ENCODE measurements around the gene SKP1. TPM values are rescaled to one million over a fixed set of nuclear protein-coding genes. Genes with fewer than 3 reads are reported as not detected.

The SKP1 gene
- total and polyA plus RNA-seq, 2 donors from 2014 or later: 380 to 848 TPM

DNA sequence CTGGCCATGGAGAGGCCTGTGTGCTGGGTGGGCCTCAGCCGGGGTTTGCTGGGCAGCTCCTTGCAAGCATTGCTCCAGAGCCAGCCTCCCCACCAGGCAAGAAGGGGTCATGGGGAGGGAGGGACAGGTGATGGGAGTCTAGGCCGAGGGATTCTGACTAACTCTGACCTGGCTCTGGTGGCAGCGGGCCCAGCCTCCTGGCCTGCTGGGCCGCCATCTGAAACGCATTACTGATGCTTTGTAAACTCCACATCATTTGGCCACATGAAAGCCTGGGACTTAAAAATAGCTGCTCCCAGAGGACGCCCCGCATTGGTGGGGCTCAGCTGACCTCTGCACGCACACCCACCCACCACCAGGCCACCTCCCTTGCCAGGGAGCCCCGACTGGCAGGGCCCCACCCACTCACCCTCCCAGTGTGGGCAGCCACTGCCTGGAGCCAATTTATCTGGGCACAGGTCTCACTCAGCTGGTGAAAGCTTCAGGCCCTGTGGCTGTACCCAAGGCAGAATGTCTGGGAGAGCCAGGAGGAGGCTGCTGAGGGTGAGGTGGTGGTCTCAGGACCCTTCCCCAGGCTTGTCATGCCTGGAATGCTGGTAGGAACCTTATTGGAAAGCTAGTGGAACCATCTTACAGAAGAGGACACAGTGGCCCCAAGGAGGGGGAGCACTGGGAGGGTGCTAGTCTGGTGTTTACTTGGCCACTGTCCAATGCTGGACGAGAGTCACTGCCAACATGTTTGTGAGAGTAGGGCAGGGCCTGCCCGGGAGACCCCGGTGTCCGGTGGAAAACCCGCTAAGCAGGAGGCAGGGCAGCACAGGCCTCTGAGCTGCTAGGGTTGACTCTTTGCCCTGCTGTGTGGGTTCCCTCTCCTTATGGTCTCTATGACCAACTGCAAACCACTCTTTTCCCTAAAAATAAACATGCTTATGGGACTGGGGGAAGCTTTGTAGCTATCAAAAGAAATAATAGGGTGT, 51.4 kb downstream of the SKP1 start:
- DNase-seq: peak in 1 of 5 donors; percentile 18
- no peak for FAIRE-seq
- no peak overlapping the region for H3K4me3 ChIP-seq (ENCODE audit: low read length in 3 of 3)
- H3K27ac ChIP-seq (ENCODE audit: low read depth in 2 of 2, low read length in 2 of 2): no peak overlapping the region
- H3K9ac ChIP-seq (ENCODE audit: low read length in 3 of 3): no peak overlapping the region
- TF ChIP-seq, protein P1, sequence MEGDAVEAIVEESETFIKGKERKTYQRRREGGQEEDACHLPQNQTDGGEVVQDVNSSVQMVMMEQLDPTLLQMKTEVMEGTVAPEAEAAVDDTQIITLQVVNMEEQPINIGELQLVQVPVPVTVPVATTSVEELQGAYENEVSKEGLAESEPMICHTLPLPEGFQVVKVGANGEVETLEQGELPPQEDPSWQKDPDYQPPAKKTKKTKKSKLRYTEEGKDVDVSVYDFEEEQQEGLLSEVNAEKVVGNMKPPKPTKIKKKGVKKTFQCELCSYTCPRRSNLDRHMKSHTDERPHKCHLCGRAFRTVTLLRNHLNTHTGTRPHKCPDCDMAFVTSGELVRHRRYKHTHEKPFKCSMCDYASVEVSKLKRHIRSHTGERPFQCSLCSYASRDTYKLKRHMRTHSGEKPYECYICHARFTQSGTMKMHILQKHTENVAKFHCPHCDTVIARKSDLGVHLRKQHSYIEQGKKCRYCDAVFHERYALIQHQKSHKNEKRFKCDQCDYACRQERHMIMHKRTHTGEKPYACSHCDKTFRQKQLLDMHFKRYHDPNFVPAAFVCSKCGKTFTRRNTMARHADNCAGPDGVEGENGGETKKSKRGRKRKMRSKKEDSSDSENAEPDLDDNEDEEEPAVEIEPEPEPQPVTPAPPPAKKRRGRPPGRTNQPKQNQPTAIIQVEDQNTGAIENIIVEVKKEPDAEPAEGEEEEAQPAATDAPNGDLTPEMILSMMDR (IDR thresholded peaks at IDR 0.05; ENCODE audit: borderline replicate concordance, extremely low read depth, insufficient read depth): no peak
- H3K27me3 ChIP-seq (ENCODE audit: control insufficient read depth, insufficient read depth, low read length): no peaks in the 10 kb centered on the region
- H3K4me1 ChIP-seq (ENCODE audit: control insufficient read depth in 2 of 3, insufficient read depth in 2 of 3, low read depth in 1 of 3, low read length in 3 of 3): peaks cover 0 to 8% (median 4%) of the 10 kb centered on the region in 3 donors
- no peaks in the 10 kb centered on the region for H3K36me3 ChIP-seq (ENCODE audit: control insufficient read depth in 2 of 3, insufficient read depth in 3 of 3, low read length in 3 of 3)
- H3K9me3 ChIP-seq (ENCODE audit: control insufficient read depth in 2 of 3, insufficient read depth in 1 of 3, low read length in 3 of 3): no peaks in the 10 kb centered on the region
- intact Hi-C loops (cut with DNase I): no loop called here

DNA sequence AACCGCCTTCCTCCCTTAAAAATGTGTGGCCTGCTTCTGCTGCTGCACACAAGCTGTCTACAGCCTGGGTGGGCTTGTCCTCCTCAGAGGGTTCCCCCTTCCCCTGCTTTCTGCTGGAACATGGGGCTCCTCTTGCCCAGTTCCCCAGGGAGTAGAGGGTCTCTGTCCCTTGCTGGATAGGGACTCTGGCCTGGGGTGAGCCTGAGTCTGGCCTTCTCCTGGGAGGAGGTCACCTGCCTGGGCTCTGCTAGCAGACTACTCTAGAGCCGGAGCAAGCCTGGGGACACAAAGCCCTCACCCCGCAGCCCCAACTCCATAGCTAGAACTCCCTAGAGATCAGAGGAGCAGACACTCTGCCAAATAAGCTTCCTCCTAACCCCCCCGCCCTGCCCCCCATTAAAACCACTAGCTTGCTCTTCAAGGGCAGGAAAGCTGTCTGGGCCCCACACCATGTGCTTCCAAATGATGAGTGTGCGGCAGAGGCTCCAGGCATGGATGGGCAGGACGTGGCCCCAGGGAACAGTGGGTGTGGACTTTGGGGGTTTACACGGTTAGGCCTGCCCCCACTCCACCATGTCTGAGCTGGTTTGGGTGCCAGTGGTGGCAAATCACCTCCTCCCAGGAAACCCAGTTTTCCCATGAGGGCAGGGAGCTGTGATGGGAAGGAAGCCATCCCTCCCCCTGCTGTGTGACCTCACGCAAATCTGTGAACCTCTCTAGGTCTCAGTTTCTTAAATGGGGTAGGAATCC, 52.3 kb downstream of the SKP1 start:
- no peak overlapping the region for H3K4me3 ChIP-seq (ENCODE audit: low read length in 3 of 3)
- H3K27me3 ChIP-seq (ENCODE audit: control insufficient read depth, insufficient read depth, low read length): no peaks in the 10 kb centered on the region
- FAIRE-seq: no peak
- no peak overlapping the region for H3K9ac ChIP-seq (ENCODE audit: low read length in 3 of 3)
- no peaks in the 10 kb centered on the region for H3K9me3 ChIP-seq (ENCODE audit: control insufficient read depth in 2 of 3, insufficient read depth in 1 of 3, low read length in 3 of 3)
- no peak overlapping the region for H3K27ac ChIP-seq (ENCODE audit: low read depth in 2 of 2, low read length in 2 of 2)
- intact Hi-C loops (cut with DNase I): no loop called here
- H3K4me1 ChIP-seq (ENCODE audit: control insufficient read depth in 2 of 3, insufficient read depth in 2 of 3, low read depth in 1 of 3, low read length in 3 of 3): peaks cover 0 to 8% (median 4%) of the 10 kb centered on the region in 3 donors
- no peaks in the 10 kb centered on the region for H3K36me3 ChIP-seq (ENCODE audit: control insufficient read depth in 2 of 3, insufficient read depth in 3 of 3, low read length in 3 of 3)
- TF ChIP-seq, protein P1 (IDR thresholded peaks at IDR 0.05; ENCODE audit: borderline replicate concordance, extremely low read depth, insufficient read depth): no peak
- no peak for DNase-seq

DNA sequence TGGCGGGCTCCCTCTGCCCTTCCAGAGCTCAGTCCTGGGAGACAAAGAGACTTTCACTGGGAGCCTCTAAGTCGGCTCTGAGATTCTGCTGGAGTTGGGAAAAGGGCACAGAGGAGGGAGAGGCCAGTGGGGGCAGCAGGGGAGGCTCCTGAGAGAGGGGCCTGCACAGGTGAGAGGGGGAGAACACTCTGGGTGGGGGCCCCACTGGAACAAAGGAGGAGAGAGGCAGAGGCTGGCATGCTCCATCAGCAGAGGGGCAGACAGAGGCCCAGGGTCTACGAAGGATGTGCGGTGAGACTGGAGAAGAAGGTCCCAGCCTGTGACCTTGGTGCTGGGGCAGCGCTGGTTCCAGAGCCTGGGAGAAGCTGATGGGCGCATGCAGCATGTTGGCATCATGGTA, 53.4 kb downstream of the SKP1 start:
- Histone ChIP-seq H3K4me3 (ENCODE audit: low read length in 3 of 3) (no peak overlapping the region), H3K4me1 (ENCODE audit: control insufficient read depth in 2 of 3, insufficient read depth in 2 of 3, low read depth in 1 of 3, low read length in 3 of 3) (peaks cover 0 to 8% (median 4%) of the 10 kb centered on the region in 3 donors), H3K9ac (ENCODE audit: low read length in 3 of 3) (no peak overlapping the region), H3K9me3 (ENCODE audit: control insufficient read depth in 2 of 3, insufficient read depth in 1 of 3, low read length in 3 of 3) (no peaks in the 10 kb centered on the region), H3K27ac (ENCODE audit: low read depth in 2 of 2, low read length in 2 of 2) (no peak overlapping the region), H3K27me3 (ENCODE audit: control insufficient read depth, insufficient read depth, low read length) (no peaks in the 10 kb centered on the region), H3K36me3 (ENCODE audit: control insufficient read depth in 2 of 3, insufficient read depth in 3 of 3, low read length in 3 of 3) (no peaks in the 10 kb centered on the region)
- intact Hi-C loops (cut with DNase I): no loop called here
- TF ChIP-seq, protein P1 (IDR thresholded peaks at IDR 0.05; ENCODE audit: borderline replicate concordance, extremely low read depth, insufficient read depth): no peak
- no peak for FAIRE-seq
- no peak for DNase-seq
